Measurements from ENCODE around the gene PSMC4.

Gene PSMC4

GRCh38 chr19:39969681-39970424 is 1.1 kb upstream of the PSMC4 start:
- Histone ChIP-seq H3K9me3 (ENCODE audit: control insufficient read depth, low read length) (no peaks in the 10 kb centered on the region), H3K4me3 (ENCODE audit: low read depth, low read length) (peak overlapping the region; percentile 97), H2AFZ (peak overlapping the region; percentile 85), H3K27me3 (ENCODE audit: control insufficient read depth, insufficient read depth, low read length) (no peaks in the 10 kb centered on the region), H3K4me1 (peaks cover 7% of the 10 kb centered on the region), H3K27ac (peak overlapping the region; percentile 77), H3K9ac (peak overlapping the region; percentile 5), H3K79me2 (peaks cover 14% of the 10 kb centered on the region), H3K4me2 (ENCODE audit: low read length) (peak overlapping the region; percentile 70), H3K36me3 (ENCODE audit: control insufficient read depth, insufficient read depth, low read length) (no peaks in the 10 kb centered on the region)
- no peak for TF ChIP-seq CTCF (IDR thresholded peaks at IDR 0.05)

DNA sequence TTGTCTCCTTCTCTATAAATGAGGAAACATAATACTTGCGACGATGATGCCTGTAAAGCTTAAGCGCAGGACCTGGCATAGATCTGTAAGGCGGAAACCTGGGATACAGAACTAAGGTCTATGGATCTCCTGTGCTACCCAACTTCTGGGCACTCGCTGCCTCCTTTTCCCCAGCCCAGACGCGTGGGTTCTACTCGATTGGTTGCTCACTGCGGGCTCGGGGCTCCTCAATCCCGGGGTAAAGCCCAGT is 615 bp upstream of the PSMC4 start:
- no peak for TF ChIP-seq CTCF (IDR thresholded peaks at IDR 0.05)
- no peaks in the 10 kb centered on the region for H3K36me3 ChIP-seq (ENCODE audit: control insufficient read depth, insufficient read depth, low read length)
- peak overlapping the region; percentile 85 for H2AFZ ChIP-seq
- peaks cover 14% of the 10 kb centered on the region for H3K79me2 ChIP-seq
- peak overlapping the region; percentile 77 for H3K27ac ChIP-seq
- peak overlapping the region; percentile 5 for H3K9ac ChIP-seq
- no peaks in the 10 kb centered on the region for H3K9me3 ChIP-seq (ENCODE audit: control insufficient read depth, low read length)
- H3K27me3 ChIP-seq (ENCODE audit: control insufficient read depth, insufficient read depth, low read length): no peaks in the 10 kb centered on the region
- peak overlapping the region; percentile 70 for H3K4me2 ChIP-seq (ENCODE audit: low read length)
- peaks cover 7% of the 10 kb centered on the region for H3K4me1 ChIP-seq
- peak overlapping the region; percentile 97 for H3K4me3 ChIP-seq (ENCODE audit: low read depth, low read length)

DNA sequence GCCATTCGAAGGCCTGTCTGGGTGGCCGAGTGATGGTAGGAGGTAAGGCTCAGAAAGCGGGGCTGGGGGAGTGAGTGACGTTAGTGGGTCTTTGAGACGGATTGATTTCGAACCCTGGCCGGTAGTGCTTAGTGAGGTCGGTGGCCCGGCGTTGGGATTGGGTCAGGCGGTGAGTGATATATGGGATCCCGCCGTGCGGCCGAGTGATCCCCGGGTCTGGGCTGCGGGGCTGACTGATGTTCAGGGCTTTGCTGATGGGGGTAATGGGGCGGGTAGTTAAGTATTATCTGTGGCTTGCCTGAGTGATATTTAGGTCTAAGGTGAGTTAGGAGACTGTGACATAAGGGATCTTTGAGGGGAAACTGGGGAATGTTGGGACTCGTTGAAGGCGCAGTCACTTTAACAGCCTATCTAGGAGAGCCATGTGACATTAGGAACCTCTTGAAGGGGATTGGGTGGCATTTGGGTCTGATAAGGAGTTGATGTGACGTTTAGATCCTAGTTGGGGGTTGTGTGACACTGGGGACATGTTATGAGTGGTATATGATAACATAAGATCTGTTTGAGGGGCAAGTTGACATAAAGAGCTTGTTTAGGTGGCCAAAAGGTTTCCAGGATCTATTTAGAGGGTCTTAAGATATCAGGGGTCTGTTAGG is 543 bp downstream of the PSMC4 start:
- no peak for TF ChIP-seq CTCF (IDR thresholded peaks at IDR 0.05)
- H3K36me3 ChIP-seq (ENCODE audit: control insufficient read depth, insufficient read depth, low read length): no peaks in the 10 kb centered on the region

DNA sequence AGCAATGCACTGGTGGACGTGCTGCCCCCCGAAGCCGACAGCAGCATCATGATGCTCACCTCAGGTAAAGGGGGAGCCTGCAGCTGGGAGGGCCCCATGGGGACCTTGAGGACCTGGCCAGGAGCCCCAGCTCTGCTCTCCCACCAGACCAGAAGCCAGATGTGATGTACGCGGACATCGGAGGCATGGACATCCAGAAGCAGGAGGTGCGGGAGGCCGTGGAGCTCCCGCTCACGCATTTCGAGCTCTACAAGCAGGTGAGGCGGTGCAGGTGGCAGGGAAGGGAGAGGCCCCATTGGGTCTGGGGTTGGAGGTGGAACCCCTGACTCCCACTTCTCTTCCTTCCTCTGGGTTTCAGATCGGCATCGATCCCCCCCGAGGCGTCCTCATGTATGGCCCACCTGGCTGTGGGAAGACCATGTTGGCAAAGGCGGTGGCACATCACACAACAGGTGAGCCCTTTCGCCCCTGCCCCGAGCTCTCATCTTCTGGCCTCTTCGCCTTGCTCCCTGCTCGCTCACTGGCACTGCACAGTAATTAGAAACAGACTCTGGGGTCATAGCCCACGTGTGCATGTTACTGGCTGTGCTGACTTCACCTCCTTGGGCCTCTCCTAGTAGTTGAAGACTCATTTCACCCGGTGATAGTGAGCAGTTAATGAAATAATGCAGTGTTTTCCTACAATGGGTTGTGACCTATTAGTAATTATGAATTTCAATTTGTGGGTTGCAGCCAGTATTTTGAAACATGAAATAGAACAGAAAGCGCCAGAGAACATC is 3.6 kb downstream of the PSMC4 start:
- Histone ChIP-seq H3K27ac (no peak overlapping the region), H3K4me2 (ENCODE audit: low read length) (no peak overlapping the region)

More for the DNA sequence above, 543 bp downstream of the PSMC4 start:
- H3K27me3 ChIP-seq (ENCODE audit: control insufficient read depth, insufficient read depth, low read length): no peaks in the 10 kb centered on the region
- H3K79me2 ChIP-seq: peaks cover 14% of the 10 kb centered on the region
- no peaks in the 10 kb centered on the region for H3K9me3 ChIP-seq (ENCODE audit: control insufficient read depth, low read length)
- H3K9ac ChIP-seq: peak overlapping the region; percentile 75
- peak overlapping the region; percentile 85 for H2AFZ ChIP-seq
- peaks cover 7% of the 10 kb centered on the region for H3K4me1 ChIP-seq
- peak overlapping the region; percentile 97 for H3K4me3 ChIP-seq (ENCODE audit: low read depth, low read length)
- H3K4me2 ChIP-seq (ENCODE audit: low read length): peak overlapping the region; percentile 70
- peak overlapping the region; percentile 77 for H3K27ac ChIP-seq

More for the DNA sequence above, 3.6 kb downstream of the PSMC4 start:
- H3K27me3 ChIP-seq (ENCODE audit: control insufficient read depth, insufficient read depth, low read length): no peaks in the 10 kb centered on the region
- H2AFZ ChIP-seq: no peak overlapping the region
- no peak overlapping the region for H3K9ac ChIP-seq
- peaks cover 7% of the 10 kb centered on the region for H3K4me1 ChIP-seq
- peaks cover 14% of the 10 kb centered on the region for H3K79me2 ChIP-seq
- no peak overlapping the region for H3K4me3 ChIP-seq (ENCODE audit: low read depth, low read length)
- no peaks in the 10 kb centered on the region for H3K36me3 ChIP-seq (ENCODE audit: control insufficient read depth, insufficient read depth, low read length)
- no peak for TF ChIP-seq CTCF (IDR thresholded peaks at IDR 0.05)
- no peaks in the 10 kb centered on the region for H3K9me3 ChIP-seq (ENCODE audit: control insufficient read depth, low read length)
